ENCODE measurements around the gene CHAD.
A peak's percentile ranks its signal among the peaks of the same experiment; 100 is the strongest.

CHAD gene

GRCh38 chr17:50468304-50469207 lies at the start of gene CHAD:
CHAD (minus strand) TSS chr17:50468880; CDS start chr17:50468813, 67 bp downstream.
- DNase-seq: no peak

- DNase-seq: no peak
Measured at GRCh38 chr17:50517504-50518383, 49.1 kb upstream of the CHAD start.

GRCh38 chr17:50517011-50517410 lies 48.3 kb upstream of the CHAD start:
- DNase-seq: no peak

- DNase-seq: no peak
Measured at GRCh38 chr17:50514936-50515702, 46.4 kb upstream of the CHAD start.

GRCh38 chr17:50514388-50514787 lies 45.7 kb upstream of the CHAD start:
- no peak for DNase-seq

GRCh38 chr17:50513495-50513894 lies 44.8 kb upstream of the CHAD start:
- no peak for DNase-seq

- no peak for DNase-seq
Measured at GRCh38 chr17:50511058-50511457, 42.4 kb upstream of the CHAD start.

GRCh38 chr17:50508573-50509460 lies 40.1 kb upstream of the CHAD start:
- no peak for DNase-seq

GRCh38 chr17:50507871-50508572 lies 39.3 kb upstream of the CHAD start, which contains the start of gene MYCBPAP:
MYCBPAP (plus strand) TSS chr17:50508439; CDS start chr17:50508675, 236 bp downstream.
- DNase-seq: peak; percentile 87

GRCh38 chr17:50506298-50506697 lies 37.6 kb upstream of the CHAD start:
- no peak for DNase-seq

GRCh38 chr17:50505591-50506130 lies 37.0 kb upstream of the CHAD start:
- no peak for DNase-seq

GRCh38 chr17:50502301-50502990 lies 33.8 kb upstream of the CHAD start:
- no peak for DNase-seq

- DNase-seq: no peak
Measured at GRCh38 chr17:50501054-50501453, 32.4 kb upstream of the CHAD start.

- no peak for DNase-seq
Measured at GRCh38 chr17:50499721-50500120, 31.0 kb upstream of the CHAD start.

- DNase-seq: no peak
Measured at GRCh38 chr17:50499270-50499669, 30.6 kb upstream of the CHAD start.

- no peak for DNase-seq
Measured at GRCh38 chr17:50498021-50498874, 29.6 kb upstream of the CHAD start.

GRCh38 chr17:50495918-50496317 lies 27.2 kb upstream of the CHAD start:
- no peak for DNase-seq

GRCh38 chr17:50495217-50495823 lies 26.6 kb upstream of the CHAD start:
- no peak for DNase-seq

- no peak for DNase-seq
Measured at GRCh38 chr17:50493744-50494143, 25.1 kb upstream of the CHAD start.
